K562 treated with DMSO at 1 percent for 48 hours (cell line): ENCODE measurements around the gene C2orf69. TPM values are rescaled to one million over a fixed set of nuclear protein-coding genes. Genes with fewer than 3 reads are reported as not detected.

Experiments
- total RNA-seq: library from RNA; unstranded; fragments of 300-600 nt; gene quantifications from 2 replicates; pipeline ENCODE4 v1.2.3, GENCODE V29; 2022; ENCODE audit warnings: low replicate concordance; ENCODE audit errors: extremely low read depth

The C2orf69 gene
- total RNA-seq: not detected in 2 replicates

DNA sequence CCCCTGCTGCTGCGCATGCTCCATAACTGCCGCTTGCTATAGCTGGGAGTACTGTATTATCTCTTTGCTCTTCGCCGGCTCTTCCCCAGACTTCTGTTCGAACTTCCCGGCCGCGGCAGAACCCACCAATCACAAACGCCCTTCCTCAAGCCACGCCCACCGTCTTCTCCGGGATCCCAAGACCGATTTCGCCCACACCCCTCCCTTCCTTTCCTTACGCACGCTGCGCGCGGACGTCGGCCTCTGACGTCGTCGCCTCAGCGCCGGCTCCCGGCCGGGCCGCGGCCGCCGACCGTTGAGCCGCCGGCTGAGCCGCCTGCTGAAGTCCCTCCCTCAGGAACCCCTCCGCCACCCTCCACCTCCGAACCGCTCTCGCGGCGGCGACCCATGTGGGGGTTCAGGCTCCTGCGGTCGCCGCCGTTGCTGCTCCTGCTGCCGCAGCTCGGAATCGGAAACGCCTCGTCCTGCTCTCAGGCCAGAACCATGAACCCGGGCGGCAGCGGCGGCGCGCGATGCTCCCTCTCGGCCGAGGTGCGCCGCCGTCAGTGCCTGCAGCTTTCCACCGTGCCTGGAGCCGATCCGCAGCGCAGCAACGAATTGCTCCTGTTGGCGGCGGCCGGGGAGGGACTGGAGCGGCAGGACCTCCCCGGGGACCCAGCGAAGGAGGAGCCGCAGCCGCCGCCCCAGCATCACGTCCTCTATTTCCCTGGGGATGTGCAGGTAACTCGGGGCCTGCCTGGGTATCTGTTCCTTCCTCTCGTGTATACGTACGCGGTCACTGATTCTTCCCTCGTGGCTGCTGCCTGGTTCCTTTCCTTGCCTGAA lies at the start of gene C2orf69:
Gene C2orf69, plus strand, starts transcription at position 242 of the 825 bp plus-strand sequence. Its CDS starts 146 bp downstream, at position 388.

DNA sequence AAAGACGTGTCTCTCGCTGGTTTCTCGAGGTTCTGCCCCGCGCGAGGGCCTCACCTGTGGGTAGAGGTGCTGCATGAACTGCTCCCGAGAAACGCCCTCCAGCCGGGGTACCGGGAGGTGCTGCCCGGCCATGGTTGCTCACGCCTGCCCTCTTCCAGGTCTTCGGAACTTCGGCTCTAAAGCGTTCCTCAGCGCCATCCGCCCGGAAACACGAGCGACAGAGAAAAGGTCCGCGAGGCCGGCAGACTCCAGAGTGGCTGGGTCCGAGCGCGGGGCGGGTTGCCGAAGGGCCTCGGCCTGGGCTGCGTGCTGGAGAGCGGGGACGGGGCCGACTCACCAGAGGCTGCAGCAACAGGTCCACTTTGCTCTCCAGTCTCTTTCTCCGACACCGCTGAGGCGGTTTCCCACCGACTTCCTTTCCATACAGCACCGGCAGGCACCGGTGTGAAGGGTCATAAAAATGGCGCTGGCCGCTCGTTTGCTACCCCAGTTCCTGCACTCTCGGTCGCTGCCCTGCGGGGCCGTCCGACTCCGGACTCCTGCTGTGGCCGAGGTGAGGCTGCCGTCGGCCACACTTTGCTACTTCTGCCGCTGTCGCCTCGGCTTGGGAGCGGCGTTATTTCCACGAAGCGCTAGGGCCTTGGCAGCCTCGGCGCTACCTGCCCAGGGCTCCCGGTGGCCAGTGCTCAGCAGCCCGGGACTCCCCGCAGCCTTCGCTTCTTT lies 44.4 kb downstream of the C2orf69 start, which contains the start of the genes MAIP1 and TYW5:
Gene MAIP1, plus strand, starts transcription at position 244 of the 723 bp plus-strand sequence. Its CDS starts 217 bp downstream, at position 461.
Gene TYW5, minus strand, starts transcription at position 153 of the 723 bp plus-strand sequence. Its CDS starts 21 bp downstream, at position 132.

Other genes starting within 250 kb of the C2orf69 start
- not detected in 2 replicates for gene FTCDNL1, start 60.1 kb upstream of the C2orf69 start, total RNA-seq
- not detected in 2 replicates for gene TYW5, start 44.2 kb downstream of the C2orf69 start, total RNA-seq
- gene MAIP1, start 44.3 kb downstream of the C2orf69 start, total RNA-seq: not detected in 2 replicates